ENCODE data around the gene GSTM1.
"Not testable (repeated sequence)": the region's sequence is repeated elsewhere in the genome, so short reads cannot be mapped to it uniquely, and the experiment has no call there.

GRCh38 chr1:109711593-109712320 lies 24.1 kb downstream of the GSTM1 start, which contains the start of gene GSTM5:
- TF ChIP-seq CTCF, POLR2A (IDR thresholded peaks at IDR 0.05): not testable (repeated sequence)

All from Peyer's patch (tissue), 4 donors.